ENCODE results near the gene GRIP2.

Gene GRIP2

GRCh38 chr3:14491396-14492190 is 48.5 kb downstream of the GRIP2 start:
- no peak for DNase-seq (ENCODE audit: low read depth)
- no peak for TF ChIP-seq CTCF (conservative IDR thresholded peaks at IDR 0.05; ENCODE audit: low read length)
- H3K4me3 ChIP-seq (ENCODE audit: low read length): no peak overlapping the region

GRCh38 chr3:14490831-14491230 is 49.3 kb downstream of the GRIP2 start:
- no peak overlapping the region for H3K4me3 ChIP-seq (ENCODE audit: low read length)
- no peak for DNase-seq (ENCODE audit: low read depth)
- no peak for TF ChIP-seq CTCF (conservative IDR thresholded peaks at IDR 0.05; ENCODE audit: low read length)

- no peak overlapping the region for H3K4me3 ChIP-seq (ENCODE audit: low read length)
- TF ChIP-seq CTCF (conservative IDR thresholded peaks at IDR 0.05; ENCODE audit: low read length): no peak
- DNase-seq (ENCODE audit: low read depth): no peak
These were observed 49.9 kb downstream of the GRIP2 start for GRCh38 chr3:14490255-14490654.

- DNase-seq (ENCODE audit: low read depth): no peak
- no peak overlapping the region for H3K4me3 ChIP-seq (ENCODE audit: low read length)
- no peak for TF ChIP-seq CTCF (conservative IDR thresholded peaks at IDR 0.05; ENCODE audit: low read length)
These were observed 50.5 kb downstream of the GRIP2 start for GRCh38 chr3:14489641-14490040.

- no peak overlapping the region for H3K4me3 ChIP-seq (ENCODE audit: low read length)
- peak; percentile 6 for DNase-seq (ENCODE audit: low read depth)
- no peak for TF ChIP-seq CTCF (conservative IDR thresholded peaks at IDR 0.05; ENCODE audit: low read length)
These were observed 51.7 kb downstream of the GRIP2 start for GRCh38 chr3:14488286-14489041.

- no peak overlapping the region for H3K4me3 ChIP-seq (ENCODE audit: low read length)
- no peak for DNase-seq (ENCODE audit: low read depth)
- TF ChIP-seq CTCF (conservative IDR thresholded peaks at IDR 0.05; ENCODE audit: low read length): no peak
These were observed 52.3 kb downstream of the GRIP2 start for GRCh38 chr3:14487821-14488220.

GRCh38 chr3:14487086-14487485 is 53.1 kb downstream of the GRIP2 start:
- H3K4me3 ChIP-seq (ENCODE audit: low read length): no peak overlapping the region
- TF ChIP-seq CTCF (conservative IDR thresholded peaks at IDR 0.05; ENCODE audit: low read length): no peak
- no peak for DNase-seq (ENCODE audit: low read depth)

Measured in AG10803 (cell line).